Nephron progenitor cell (in vitro differentiated cells): ENCODE data around the gene EBP.

Source experiments
- DNase-seq: peaks from one replicate; pipeline ENCODE4 v3.0.0; 2021
- H3K27ac Mint-ChIP-seq: 2 replicates; pipeline ENCODE4 v1.8.0; 2021; ENCODE audit warnings: mild to moderate bottlenecking, moderate library complexity, mixed read lengths
- H3K27me3 Mint-ChIP-seq: 2 replicates; pipeline ENCODE4 v1.8.0; 2021; ENCODE audit warnings: mild to moderate bottlenecking, low read depth, mixed read lengths; ENCODE audit not compliant: poor library complexity
- H3K36me3 Mint-ChIP-seq: 2 replicates; pipeline ENCODE4 v1.8.0; 2021; ENCODE audit warnings: low read depth, mixed read lengths
- H3K4me1 Mint-ChIP-seq: 2 replicates; pipeline ENCODE4 v1.8.0; 2021; ENCODE audit warnings: mixed read lengths
- H3K4me3 Mint-ChIP-seq: 2 replicates; pipeline ENCODE4 v1.8.0; 2021; ENCODE audit warnings: mild to moderate bottlenecking, moderate library complexity, mixed read lengths
- H3K9me3 Mint-ChIP-seq: 2 replicates; pipeline ENCODE4 v1.8.0; 2021; ENCODE audit warnings: mild to moderate bottlenecking, moderate library complexity, mixed read lengths
- TF ChIP-seq, protein P1 (sequence below): fragments of 200-600 bp; sonication (generic); IDR thresholded peaks from 2 replicates; pipeline ENCODE4 v1.5.0; 2021; ENCODE audit warnings: antibody characterized with exemption

Gene EBP

DNA sequence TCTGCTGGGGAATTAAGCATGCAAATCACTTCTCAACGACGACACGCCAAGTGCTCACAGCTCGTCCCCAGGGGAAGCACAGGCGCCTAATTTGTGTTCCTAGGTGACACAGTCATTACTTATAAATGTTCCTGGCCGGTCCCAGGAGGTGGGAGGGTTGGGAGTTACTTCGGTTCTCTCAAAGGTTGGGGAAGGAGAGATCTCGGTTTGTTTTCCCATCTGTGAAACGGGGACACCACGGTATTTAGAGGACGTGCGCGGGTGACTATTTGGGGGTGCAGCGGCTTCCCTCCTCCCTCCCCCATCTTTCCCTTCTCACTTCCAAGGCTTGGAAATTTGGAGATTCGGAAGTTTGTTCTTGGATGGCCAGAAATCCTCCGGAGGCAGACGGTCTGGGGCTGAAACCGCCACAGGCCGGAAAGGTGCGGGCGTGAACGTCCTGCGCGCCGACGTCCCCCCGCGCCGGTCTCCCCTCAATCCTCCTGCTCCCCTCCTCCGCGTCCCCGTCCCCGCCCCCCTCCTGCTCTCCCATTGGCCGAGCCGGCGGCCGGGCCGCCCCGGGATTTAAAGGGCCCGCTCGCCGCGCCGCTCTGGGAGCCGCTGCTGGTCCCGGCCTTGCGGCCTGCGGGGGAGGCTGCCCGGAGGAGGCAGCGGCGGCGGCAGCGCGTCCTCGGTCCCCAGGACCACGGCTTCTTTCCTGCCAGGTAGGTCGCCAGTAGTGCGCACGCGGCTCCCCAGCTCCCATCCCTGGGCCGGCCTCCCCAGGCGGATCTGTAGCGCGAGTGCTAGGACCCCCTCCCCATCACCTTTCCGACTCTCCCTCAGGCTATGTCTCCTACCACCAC lies 13.0 kb upstream of the EBP start, which contains the start of gene PORCN:
PORCN (plus strand) TSS at position 593 of the 845 bp plus-strand sequence. CDS start 829 bp downstream, outside the sequence.
- H3K9me3 Mint-ChIP-seq = peaks cover 55% of the 10 kb centered on the region
- DNase-seq = peak; percentile 82
- H3K4me3 Mint-ChIP-seq = peak within 1 kb of the TSS; percentile 90
- TF ChIP-seq, protein P1, sequence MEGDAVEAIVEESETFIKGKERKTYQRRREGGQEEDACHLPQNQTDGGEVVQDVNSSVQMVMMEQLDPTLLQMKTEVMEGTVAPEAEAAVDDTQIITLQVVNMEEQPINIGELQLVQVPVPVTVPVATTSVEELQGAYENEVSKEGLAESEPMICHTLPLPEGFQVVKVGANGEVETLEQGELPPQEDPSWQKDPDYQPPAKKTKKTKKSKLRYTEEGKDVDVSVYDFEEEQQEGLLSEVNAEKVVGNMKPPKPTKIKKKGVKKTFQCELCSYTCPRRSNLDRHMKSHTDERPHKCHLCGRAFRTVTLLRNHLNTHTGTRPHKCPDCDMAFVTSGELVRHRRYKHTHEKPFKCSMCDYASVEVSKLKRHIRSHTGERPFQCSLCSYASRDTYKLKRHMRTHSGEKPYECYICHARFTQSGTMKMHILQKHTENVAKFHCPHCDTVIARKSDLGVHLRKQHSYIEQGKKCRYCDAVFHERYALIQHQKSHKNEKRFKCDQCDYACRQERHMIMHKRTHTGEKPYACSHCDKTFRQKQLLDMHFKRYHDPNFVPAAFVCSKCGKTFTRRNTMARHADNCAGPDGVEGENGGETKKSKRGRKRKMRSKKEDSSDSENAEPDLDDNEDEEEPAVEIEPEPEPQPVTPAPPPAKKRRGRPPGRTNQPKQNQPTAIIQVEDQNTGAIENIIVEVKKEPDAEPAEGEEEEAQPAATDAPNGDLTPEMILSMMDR = no peak
- H3K27ac Mint-ChIP-seq = no peak within 1 kb of the TSS
- H3K36me3 Mint-ChIP-seq = peaks cover 6% of the 10 kb centered on the region
- peaks cover 12% of the 10 kb centered on the region for H3K4me1 Mint-ChIP-seq
- peaks cover 7% of the 10 kb centered on the region for H3K27me3 Mint-ChIP-seq

DNA sequence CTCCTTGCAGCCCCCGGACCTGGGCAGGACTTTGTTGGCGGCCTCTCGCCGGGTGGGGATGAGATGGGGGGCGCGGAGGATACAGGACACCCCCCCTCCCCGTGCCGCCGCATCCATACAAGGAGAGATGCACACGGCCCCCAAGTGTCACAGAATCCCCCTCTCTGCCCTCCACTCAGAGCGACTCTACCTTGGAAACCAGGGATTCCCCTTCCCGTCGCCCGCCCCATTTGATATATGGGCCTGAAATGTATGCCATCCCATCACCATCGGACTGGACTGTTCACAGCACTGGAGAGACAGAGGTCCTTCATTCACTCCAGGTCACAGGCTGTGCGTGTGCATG lies 12.4 kb upstream of the EBP start:
- TF ChIP-seq, protein P1 = no peak
- peaks cover 10% of the 10 kb centered on the region for H3K27me3 Mint-ChIP-seq
- H3K4me1 Mint-ChIP-seq = peaks cover 13% of the 10 kb centered on the region
- DNase-seq = no peak
- H3K27ac Mint-ChIP-seq = no peak overlapping the region
- peaks cover 50% of the 10 kb centered on the region for H3K9me3 Mint-ChIP-seq
- H3K36me3 Mint-ChIP-seq = peaks cover 7% of the 10 kb centered on the region
- H3K4me3 Mint-ChIP-seq = peak overlapping the region; percentile 90

DNA sequence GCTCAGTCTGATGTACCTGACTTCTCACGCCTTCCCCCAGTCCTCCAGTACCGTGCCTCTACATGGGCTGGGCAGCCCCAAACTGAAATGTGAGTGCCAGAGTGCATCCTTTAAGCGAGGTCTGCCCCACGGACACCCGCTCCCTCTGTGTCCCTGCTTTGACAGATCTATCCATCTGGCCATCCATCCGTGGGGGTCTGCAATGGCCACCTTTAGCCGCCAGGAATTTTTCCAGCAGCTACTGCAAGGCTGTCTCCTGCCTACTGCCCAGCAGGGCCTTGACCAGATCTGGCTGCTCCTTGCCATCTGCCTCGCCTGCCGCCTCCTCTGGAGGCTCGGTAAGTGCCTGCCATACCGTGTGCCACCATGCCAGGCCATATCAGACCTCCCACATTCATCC lies 12.0 kb upstream of the EBP start:
- H3K27ac Mint-ChIP-seq = no peak overlapping the region
- H3K4me3 Mint-ChIP-seq = peak overlapping the region; percentile 90

DNA sequence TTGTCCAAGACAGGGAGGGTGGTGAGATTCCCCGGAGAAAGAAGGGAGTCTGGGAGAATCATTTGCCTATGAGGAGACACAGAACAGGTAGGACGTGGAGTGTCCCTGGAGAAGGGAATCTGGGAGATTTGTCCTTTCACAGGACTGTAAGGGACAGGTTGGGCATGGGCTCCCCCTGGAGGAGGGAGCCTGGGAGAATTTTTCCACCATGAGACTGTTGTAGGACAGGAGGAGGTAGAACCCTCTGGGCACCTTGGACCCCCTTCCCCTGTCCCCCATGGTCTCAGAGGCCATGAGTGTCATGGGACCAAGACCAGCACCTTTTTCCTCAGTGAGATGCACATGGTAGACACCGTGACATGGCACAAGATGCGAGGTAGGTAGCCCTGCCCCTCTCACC lies 10.0 kb upstream of the EBP start:
- DNase-seq = no peak
- Mint-ChIP-seq H3K27ac (no peak overlapping the region), H3K36me3 (peaks cover 7% of the 10 kb centered on the region), H3K4me1 (peaks cover 13% of the 10 kb centered on the region), H3K27me3 (peaks cover 14% of the 10 kb centered on the region), H3K9me3 (peaks cover 63% of the 10 kb centered on the region), H3K4me3 (no peak overlapping the region)
- TF ChIP-seq, protein P1 = no peak

More for the DNA sequence above, 12.0 kb upstream of the EBP start:
- Mint-ChIP-seq H3K27me3 (peaks cover 10% of the 10 kb centered on the region), H3K36me3 (peaks cover 7% of the 10 kb centered on the region), H3K4me1 (peaks cover 13% of the 10 kb centered on the region), H3K9me3 (peaks cover 52% of the 10 kb centered on the region)
- TF ChIP-seq, protein P1 = no peak
- DNase-seq = no peak

DNA sequence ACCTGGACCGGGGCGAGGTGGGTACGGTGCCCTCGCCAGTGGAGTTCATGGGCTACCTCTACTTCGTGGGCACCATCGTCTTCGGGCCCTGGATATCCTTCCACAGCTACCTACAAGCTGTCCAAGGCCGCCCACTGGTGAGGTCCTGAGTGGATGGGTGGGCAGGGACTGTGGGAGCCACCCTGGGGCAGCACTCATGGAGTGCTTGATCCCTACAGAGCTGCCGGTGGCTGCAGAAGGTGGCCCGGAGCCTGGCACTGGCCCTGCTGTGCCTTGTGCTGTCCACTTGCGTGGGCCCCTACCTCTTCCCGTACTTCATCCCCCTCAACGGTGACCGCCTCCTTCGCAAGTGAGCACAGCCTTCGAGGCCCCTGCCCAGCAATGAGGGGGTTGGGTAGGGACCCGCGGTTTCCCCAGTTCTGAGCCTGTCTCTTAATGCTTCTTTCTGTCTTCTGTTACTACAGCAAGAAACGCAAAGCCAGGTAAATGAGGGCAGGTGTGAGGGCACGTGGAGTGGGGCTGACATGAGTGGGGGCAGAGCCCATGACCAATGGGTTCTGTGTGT lies 9.2 kb upstream of the EBP start:
- TF ChIP-seq, protein P1 = no peak
- no peak for DNase-seq
- Mint-ChIP-seq H3K4me1 (peaks cover 13% of the 10 kb centered on the region), H3K27me3 (peaks cover 14% of the 10 kb centered on the region), H3K9me3 (peaks cover 67% of the 10 kb centered on the region), H3K36me3 (peaks cover 7% of the 10 kb centered on the region), H3K4me3 (no peak overlapping the region), H3K27ac (no peak overlapping the region)
